ENCODE measurements around the gene CHN1.

GRCh38 chr2:174971868-174972781 is 33.1 kb downstream of the CHN1 start:
- TF ChIP-seq POLR2A (IDR thresholded peaks at IDR 0.05), result no peak
- TF ChIP-seq CTCF (IDR thresholded peaks at IDR 0.05), result no peak
